Esophagus mucosa (tissue), 1 donor: Measurements from ENCODE around the gene ATP6V1F. TPM values are rescaled to one million over a fixed set of nuclear protein-coding genes. Genes with fewer than 3 reads are reported as not detected.

Source experiments
- ATAC-seq: fragments of 200-7000 bp; cut with Tn5 transposase; one replicate; pipeline ENCODE4 v1.9.1; 2020
- total RNA-seq: library from RNA; stranded (reverse); gene quantifications from one replicate; pipeline ENCODE4 v1.2.4, GENCODE V29; 2023
- donor health status: DM: yes; HTN: yes; CAD: no.

The ATP6V1F gene
- 193 TPM for total RNA-seq

- peak; percentile 93 for ATAC-seq
Measured at GRCh38 chr7:128862571-128863432, at the start of gene ATP6V1F. Gene ATP6V1F, plus strand, starts transcription at chr7:128862856. Its CDS starts 49 bp downstream, at chr7:128862905.

- no peak for ATAC-seq
Measured at GRCh38 chr7:128814499-128814898, 48.2 kb upstream of the ATP6V1F start.

GRCh38 chr7:128815289-128815942 is 47.2 kb upstream of the ATP6V1F start:
- ATAC-seq, result peak; percentile 67

- ATAC-seq, result no peak
Measured at GRCh38 chr7:128818694-128819093, 44.0 kb upstream of the ATP6V1F start.

GRCh38 chr7:128821724-128822123 is 40.9 kb upstream of the ATP6V1F start:
- no peak for ATAC-seq

- ATAC-seq, result no peak
Measured at GRCh38 chr7:128826512-128826911, 36.1 kb upstream of the ATP6V1F start.

- ATAC-seq, result peak; percentile 36
Measured at GRCh38 chr7:128826916-128827247, 35.8 kb upstream of the ATP6V1F start.

- peak; percentile 82 for ATAC-seq
Measured at GRCh38 chr7:128827248-128827958, 35.3 kb upstream of the ATP6V1F start.

- ATAC-seq, result no peak
Measured at GRCh38 chr7:128827971-128828711, 34.5 kb upstream of the ATP6V1F start.

GRCh38 chr7:128829391-128830166 is 33.1 kb upstream of the ATP6V1F start:
- no peak for ATAC-seq

GRCh38 chr7:128830231-128831177 is 32.2 kb upstream of the ATP6V1F start, which contains the start of gene FLNC:
Gene FLNC, plus strand, starts transcription at chr7:128830406. Its CDS starts 232 bp downstream, at chr7:128830638.
- peak; percentile 42 for ATAC-seq

- ATAC-seq, result no peak
Measured at GRCh38 chr7:128831178-128831993, 31.3 kb upstream of the ATP6V1F start.

GRCh38 chr7:128831994-128832879 is 30.4 kb upstream of the ATP6V1F start:
- ATAC-seq, result no peak

- ATAC-seq, result no peak
Measured at GRCh38 chr7:128832880-128833147, 29.8 kb upstream of the ATP6V1F start.

GRCh38 chr7:128833148-128833945 is 29.3 kb upstream of the ATP6V1F start:
- peak; percentile 21 for ATAC-seq

GRCh38 chr7:128833946-128834325 is 28.7 kb upstream of the ATP6V1F start:
- no peak for ATAC-seq

GRCh38 chr7:128835231-128835751 is 27.4 kb upstream of the ATP6V1F start:
- ATAC-seq, result no peak
